Activated CD4-positive, alpha-beta T cell treated with anti-CD3 and anti-CD28 coated beads, Interleukin-2, amount 10 ng/mL, durations not matched to agents 7 days and 5 days (primary cell): Measurements from ENCODE around the gene MBD4. TPM values are rescaled to one million over a fixed set of nuclear protein-coding genes. Genes with fewer than 3 reads are reported as not detected.

ENCODE experiments used
- CTCF ChIA-PET: fragments of 350-600 bp; sonication (Branson Sonifier 250); formaldehyde crosslinking; loops from one replicate; lab custom pipeline; 2021; ENCODE audit warnings: antibody characterized with exemption; lab: Charles Lee
- POLR2A ChIA-PET: fragments of 350-600 bp; sonication (Branson Sonifier 250); formaldehyde crosslinking; loops from one replicate; lab custom pipeline; 2021; ENCODE audit warnings: antibody characterized with exemption; lab: Charles Lee
- DNase-seq: peaks from one replicate; pipeline ENCODE4 v3.0.0-alpha.2; 2020
- H3K27ac Mint-ChIP-seq: one replicate; pipeline ENCODE4 v1.8.0; 2021; ENCODE audit warnings: mild to moderate bottlenecking, moderate library complexity, mixed read lengths
- H3K27me3 Mint-ChIP-seq: one replicate; pipeline ENCODE4 v1.8.0; 2021; ENCODE audit warnings: mixed read lengths
- H3K36me3 Mint-ChIP-seq: one replicate; pipeline ENCODE4 v1.8.0; 2021; ENCODE audit warnings: low read depth, mixed read lengths
- H3K4me1 Mint-ChIP-seq: one replicate; pipeline ENCODE4 v1.8.0; 2021; ENCODE audit warnings: mixed read lengths
- H3K4me3 Mint-ChIP-seq: one replicate; pipeline ENCODE4 v1.8.0; 2021; ENCODE audit warnings: mild to moderate bottlenecking, moderate library complexity, mixed read lengths
- H3K9me3 Mint-ChIP-seq: one replicate; pipeline ENCODE4 v1.8.0; 2021; ENCODE audit warnings: mixed read lengths
- total RNA-seq, 2 experiments: library from RNA; stranded (reverse); gene quantifications; one replicate each; pipeline ENCODE4 v1.2.3, GENCODE V29; 2021

The MBD4 gene
- total RNA-seq, 2 experiments from 2014 or later, result 47.9 to 50.6 TPM

DNA sequence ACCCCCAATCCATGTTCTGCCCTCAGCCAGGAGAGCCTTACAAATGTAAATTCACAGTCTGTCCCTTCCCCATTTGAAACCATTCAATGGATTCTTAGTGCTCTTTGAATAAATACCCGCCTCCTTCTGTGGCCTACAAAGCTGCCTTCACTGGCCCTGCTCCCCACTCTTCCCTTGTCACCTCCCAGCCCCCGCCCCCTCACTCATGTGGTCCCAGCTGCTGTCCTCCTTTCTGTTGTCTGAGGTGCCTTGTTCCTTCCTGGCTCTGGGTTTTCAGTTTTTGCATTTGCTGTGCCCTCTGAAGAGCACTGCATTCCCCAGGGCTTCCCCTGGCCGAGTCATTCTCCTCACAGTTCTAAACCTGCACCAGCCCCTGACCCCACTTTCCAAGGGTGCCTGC lies 14.5 kb downstream of the MBD4 start:
- Mint-ChIP-seq H3K36me3 (peaks cover 7% of the 10 kb centered on the region), H3K27ac (no peak overlapping the region), H3K9me3 (peaks cover 7% of the 10 kb centered on the region), H3K4me1 (peaks cover 32% of the 10 kb centered on the region), H3K27me3 (peaks cover 5% of the 10 kb centered on the region), H3K4me3 (no peak overlapping the region)
- DNase-seq, result no peak
- ChIA-PET POLR2A (interaction anchor here (0.6 kb wide), 1 partner anchor 325 kb away, joined by 4 read pairs; no protein-coding TSS in a partner anchor), CTCF (interaction anchor here (0.5 to 3.5 kb wide), 4 partner anchors 15 to 1800 kb away, joined by 3 to 20 read pairs (median 6); partner anchors contain the start of genes IFT122 and MBD4)

DNA sequence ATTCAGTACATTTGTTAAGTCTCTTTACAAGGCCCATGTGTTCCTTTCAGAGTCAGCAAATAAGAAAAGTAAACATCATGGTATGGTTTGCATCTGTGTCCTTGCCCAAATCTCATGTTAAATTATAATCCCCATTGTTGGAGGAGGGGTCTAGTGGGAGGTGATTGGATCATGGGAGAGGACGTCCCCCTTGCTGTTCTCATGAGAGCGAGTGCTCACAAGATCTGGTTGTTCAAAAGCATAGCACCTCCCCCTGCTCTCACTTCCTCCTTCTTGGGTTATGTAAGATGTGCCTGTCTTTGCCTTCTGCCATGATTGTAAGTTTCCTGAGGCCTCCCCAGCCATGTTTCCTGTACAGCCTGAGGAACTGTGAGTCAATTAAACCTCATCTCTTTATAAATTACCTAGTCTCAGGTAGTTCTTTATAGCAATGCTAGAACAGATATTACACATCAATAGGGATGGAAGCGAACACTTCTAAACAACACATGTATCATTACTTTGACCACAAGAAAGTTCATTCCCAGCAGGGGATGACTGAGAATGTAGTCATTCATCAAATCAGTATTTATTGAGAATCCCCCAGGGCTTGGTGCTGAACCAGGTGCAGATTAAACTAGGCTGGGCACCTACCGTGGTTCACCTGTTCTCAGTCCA lies 15.4 kb downstream of the MBD4 start:
- CTCF ChIA-PET, result interaction anchor here (1.3 kb wide), 1 partner anchor 21 kb away, joined by 3 read pairs; no protein-coding TSS in a partner anchor
- Mint-ChIP-seq H3K27me3 (peaks cover 5% of the 10 kb centered on the region), H3K36me3 (peaks cover 4% of the 10 kb centered on the region), H3K4me3 (no peak overlapping the region), H3K9me3 (peaks cover 7% of the 10 kb centered on the region), H3K4me1 (peaks cover 24% of the 10 kb centered on the region), H3K27ac (no peak overlapping the region)
- POLR2A ChIA-PET, result interaction anchor here (0.6 kb wide), 1 partner anchor 605 kb away, joined by 3 read pairs; no protein-coding TSS in a partner anchor
- no peak for DNase-seq

DNA sequence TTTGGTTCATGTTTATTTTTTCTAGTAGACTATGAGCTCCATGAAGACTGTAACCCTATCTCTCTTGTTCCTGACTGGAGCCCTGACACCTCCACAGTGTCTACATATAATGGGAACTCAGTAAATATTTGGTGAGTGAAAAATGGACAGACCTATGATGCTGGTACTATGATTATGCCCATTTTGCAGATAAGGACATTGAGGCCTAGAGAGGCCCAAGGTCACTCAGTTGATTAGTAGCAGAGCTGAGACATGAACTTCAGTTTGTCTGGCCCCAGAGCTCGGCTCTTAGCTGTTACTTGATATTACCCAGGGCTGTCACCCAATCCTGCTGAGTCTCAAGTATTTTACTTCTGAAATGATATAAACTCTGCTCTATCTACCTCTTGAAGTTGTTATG lies 16.9 kb downstream of the MBD4 start:
- ChIA-PET CTCF (interaction anchor here (1.3 kb wide), 2 partner anchors 20 to 21 kb away, joined by 3 read pairs; no protein-coding TSS in a partner anchor), POLR2A (no interaction called here)
- Mint-ChIP-seq H3K4me1 (peaks cover 10% of the 10 kb centered on the region), H3K9me3 (peaks cover 7% of the 10 kb centered on the region), H3K27me3 (peaks cover 5% of the 10 kb centered on the region), H3K4me3 (no peak overlapping the region), H3K27ac (no peak overlapping the region), H3K36me3 (no peaks in the 10 kb centered on the region)
- DNase-seq, result no peak

DNA sequence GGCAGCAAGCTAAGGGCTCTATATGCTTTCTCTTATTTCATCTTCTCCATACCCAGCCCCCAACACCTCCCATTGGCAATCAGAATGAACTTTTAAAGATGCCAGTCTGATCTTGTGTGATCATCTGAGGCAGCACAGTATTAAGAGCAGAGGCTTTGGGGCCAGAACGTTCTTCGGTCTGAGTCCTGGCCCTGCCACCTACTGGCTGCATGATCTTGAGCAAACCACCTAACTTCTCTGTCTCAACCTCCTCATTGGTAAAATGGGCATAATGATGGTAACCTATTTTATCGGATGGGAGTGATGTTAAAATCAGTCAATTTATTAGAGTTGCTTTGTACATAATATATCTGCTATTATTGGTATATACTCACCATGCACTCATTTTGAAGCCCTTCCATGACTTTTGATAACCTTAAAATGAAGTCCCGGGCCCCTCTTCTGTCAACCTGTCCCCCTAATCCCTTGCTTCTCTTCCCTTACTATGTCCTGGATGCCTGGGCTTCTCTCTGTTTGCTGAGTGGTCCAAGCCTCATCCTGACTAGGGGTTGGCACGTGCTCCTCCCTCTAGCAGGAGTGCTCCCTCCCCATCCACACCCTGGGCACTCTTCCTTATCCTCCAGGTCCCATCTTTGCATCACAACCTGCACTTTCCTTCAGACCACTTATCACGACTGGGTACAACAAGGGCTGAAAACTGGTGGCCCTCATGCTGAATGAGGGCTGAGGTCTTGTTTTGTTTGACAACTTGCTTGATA lies 17.6 kb downstream of the MBD4 start:
- H3K27ac Mint-ChIP-seq, result no peak overlapping the region
- CTCF ChIA-PET, result interaction anchor here (1.3 kb wide), 1 partner anchor 21 kb away, joined by 3 read pairs; no protein-coding TSS in a partner anchor
- no peak for DNase-seq
- no peaks in the 10 kb centered on the region for H3K36me3 Mint-ChIP-seq
- H3K4me1 Mint-ChIP-seq, result peaks cover 6% of the 10 kb centered on the region
- POLR2A ChIA-PET, result no interaction called here
- no peak overlapping the region for H3K4me3 Mint-ChIP-seq
- H3K9me3 Mint-ChIP-seq, result peaks cover 7% of the 10 kb centered on the region
- H3K27me3 Mint-ChIP-seq, result peaks cover 1% of the 10 kb centered on the region

DNA sequence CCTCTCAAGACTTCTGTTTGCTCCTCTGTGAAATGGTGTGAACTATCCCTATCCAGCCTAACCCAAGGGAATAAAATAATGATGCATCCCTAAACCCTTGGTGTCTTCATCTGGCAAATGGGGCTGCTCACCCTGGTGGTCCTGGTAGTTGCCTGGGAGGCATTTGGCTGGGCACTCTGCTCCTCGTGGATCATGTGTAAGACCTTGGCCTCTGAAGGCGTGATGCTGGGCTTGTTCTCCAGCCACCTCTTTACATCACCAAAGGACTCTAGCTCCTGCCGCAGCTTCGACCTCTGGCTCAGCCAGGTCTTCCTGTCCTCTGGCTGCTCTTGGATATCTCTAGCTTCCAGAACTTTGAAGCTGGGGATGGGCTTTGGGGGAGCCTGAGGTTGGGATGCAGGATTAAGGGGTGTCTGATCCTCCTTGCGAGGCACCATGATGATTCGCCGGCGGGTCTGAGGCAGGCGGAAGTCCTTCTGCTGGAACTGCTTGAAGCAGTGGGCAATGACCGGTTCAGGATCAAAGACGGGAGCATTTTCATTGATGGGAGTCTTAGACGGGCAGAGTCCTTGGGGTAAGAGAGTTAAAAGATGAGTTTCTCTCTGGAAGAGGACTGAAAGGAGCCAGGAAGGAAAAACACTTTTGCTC lies 18.4 kb downstream of the MBD4 start:
- POLR2A ChIA-PET, result no interaction called here
- DNase-seq, result no peak
- H3K4me3 Mint-ChIP-seq, result no peak overlapping the region
- H3K27ac Mint-ChIP-seq, result no peak overlapping the region
- CTCF ChIA-PET, result no interaction called here
- H3K27me3 Mint-ChIP-seq, result no peaks in the 10 kb centered on the region
- H3K36me3 Mint-ChIP-seq, result no peaks in the 10 kb centered on the region
- peaks cover 6% of the 10 kb centered on the region for H3K4me1 Mint-ChIP-seq
- H3K9me3 Mint-ChIP-seq, result peaks cover 7% of the 10 kb centered on the region

DNA sequence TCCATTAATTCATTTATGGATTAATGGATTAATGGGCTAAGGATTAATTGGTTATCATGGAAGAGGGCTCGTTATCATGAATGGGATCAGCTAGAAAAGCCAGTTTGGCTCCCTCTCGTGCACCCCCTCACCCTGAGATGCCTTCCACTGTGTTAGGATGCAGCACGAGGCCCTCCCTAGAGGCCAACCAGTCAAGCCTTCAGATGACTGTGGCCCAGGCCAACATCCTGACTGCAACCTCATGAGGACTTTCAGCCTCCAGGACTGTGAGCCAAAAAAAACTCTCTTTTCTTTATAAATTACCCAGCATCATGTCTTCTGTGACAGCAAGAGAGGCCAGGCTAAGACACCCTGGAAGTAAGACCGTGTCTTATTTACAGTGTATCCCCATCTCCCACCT lies 20.3 kb downstream of the MBD4 start:
- Mint-ChIP-seq H3K4me3 (no peak overlapping the region), H3K27me3 (no peaks in the 10 kb centered on the region), H3K36me3 (no peaks in the 10 kb centered on the region), H3K27ac (no peak overlapping the region), H3K9me3 (peaks cover 6% of the 10 kb centered on the region), H3K4me1 (peaks cover 5% of the 10 kb centered on the region)
- ChIA-PET POLR2A (no interaction called here), CTCF (interaction anchor here (0.8 to 1.0 kb wide), 2 partner anchors 10 to 20 kb away, joined by 3 to 4 read pairs; no protein-coding TSS in a partner anchor)
- no peak for DNase-seq

DNA sequence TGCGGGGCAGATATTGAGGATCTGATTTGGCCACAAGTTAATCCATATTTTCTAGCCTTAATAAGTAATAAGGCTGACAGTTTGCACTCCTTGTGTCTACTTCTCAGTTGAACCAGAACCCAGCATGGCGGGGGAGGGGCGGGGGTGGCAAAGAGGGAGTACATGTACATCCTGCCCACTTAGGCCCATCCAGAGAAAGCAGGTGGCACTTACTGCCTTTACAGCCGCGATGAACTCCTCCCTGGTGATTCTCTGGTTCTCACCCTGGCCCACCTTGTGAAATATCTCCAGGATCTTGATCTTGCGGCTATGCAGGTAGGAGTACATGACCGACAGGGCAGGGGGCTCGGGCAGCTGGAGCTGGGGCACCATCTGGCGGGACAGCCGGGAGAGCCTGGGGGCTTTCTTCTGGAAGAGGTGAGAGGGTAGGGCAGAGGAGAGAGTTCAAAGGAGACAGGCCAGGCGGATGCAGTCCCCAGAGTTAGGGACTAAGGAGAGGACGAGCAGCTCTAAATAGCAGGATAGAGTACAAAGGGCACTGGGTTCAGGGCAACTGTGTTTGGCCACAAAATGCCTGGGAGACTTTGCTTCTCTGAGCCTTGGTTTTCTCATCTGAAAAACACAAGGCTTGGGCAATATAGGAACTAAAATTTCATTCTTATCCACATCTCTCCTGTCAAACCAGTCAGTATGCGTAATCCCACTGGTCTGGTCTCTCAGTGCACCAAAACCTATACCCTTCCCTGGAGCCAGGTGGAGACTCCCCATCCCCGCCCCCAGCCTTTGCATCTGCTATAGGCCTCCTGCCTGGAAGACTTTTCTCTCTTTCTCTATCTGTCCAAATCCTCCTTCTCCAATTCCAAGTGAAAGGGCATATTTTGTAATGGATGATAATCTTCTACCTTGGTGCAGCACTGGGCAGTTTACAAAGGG lies 21.4 kb downstream of the MBD4 start:
- no peak overlapping the region for H3K27ac Mint-ChIP-seq
- peaks cover 2% of the 10 kb centered on the region for H3K9me3 Mint-ChIP-seq
- ChIA-PET CTCF (interaction anchor here (0.8 to 1.3 kb wide), 3 partner anchors 11 to 102 kb away, joined by 3 read pairs; a partner anchor contains a TSS), POLR2A (interaction anchor here (1.4 kb wide), 1 partner anchor 22 kb away, joined by 3 read pairs; the partner anchor contains the start of genes IFT122 and MBD4)
- H3K4me3 Mint-ChIP-seq, result no peak overlapping the region
- no peaks in the 10 kb centered on the region for H3K4me1 Mint-ChIP-seq
- DNase-seq, result no peak
- H3K27me3 Mint-ChIP-seq, result no peaks in the 10 kb centered on the region
- no peaks in the 10 kb centered on the region for H3K36me3 Mint-ChIP-seq

DNA sequence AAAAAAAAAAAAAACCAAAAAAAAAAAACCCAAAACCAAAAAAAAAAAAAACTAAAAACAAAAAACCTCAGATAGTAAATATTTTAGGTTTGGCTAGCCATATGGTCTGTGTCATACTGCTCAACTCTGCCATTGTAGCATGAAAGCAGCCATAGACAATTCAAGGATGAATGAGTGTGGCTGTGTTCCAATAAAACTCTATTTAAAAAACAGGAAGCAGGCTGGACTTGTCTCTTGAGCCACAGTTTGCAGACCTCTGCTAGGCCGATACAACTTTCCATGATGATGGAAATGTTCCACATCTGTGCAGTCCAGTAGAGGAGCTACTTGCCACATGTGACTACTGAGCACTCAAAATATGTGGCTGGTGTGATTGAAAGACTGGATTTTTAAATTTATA lies 22.4 kb downstream of the MBD4 start:
- ChIA-PET POLR2A (interaction anchor here (1.4 kb wide), 1 partner anchor 23 kb away, joined by 3 read pairs; the partner anchor contains the start of genes IFT122 and MBD4), CTCF (interaction anchor here (0.8 to 1.3 kb wide), 2 partner anchors 13 to 101 kb away, joined by 3 read pairs; a partner anchor contains a TSS)
- no peaks in the 10 kb centered on the region for H3K36me3 Mint-ChIP-seq
- H3K27me3 Mint-ChIP-seq, result no peaks in the 10 kb centered on the region
- peaks cover 2% of the 10 kb centered on the region for H3K9me3 Mint-ChIP-seq
- DNase-seq, result no peak
- no peak overlapping the region for H3K27ac Mint-ChIP-seq
- H3K4me3 Mint-ChIP-seq, result no peak overlapping the region
- H3K4me1 Mint-ChIP-seq, result no peaks in the 10 kb centered on the region

DNA sequence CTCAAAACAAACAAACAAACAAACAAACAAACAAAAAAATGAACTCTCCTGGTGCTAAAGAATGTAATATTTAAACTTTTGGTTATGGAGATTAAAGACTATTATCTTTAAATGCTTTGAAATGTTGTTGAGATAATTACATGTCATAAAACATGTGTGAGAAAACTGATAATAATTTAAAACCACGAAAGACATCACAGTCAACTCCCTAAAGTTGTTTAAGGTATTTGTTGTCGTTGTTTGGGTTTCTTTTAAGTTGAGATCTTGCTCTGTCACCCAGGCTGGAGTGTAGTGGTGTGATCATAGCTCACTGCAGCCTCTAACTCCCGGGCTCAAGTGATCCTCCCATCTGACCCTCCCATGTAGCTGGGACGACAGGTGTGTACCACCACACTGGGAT lies 23.3 kb downstream of the MBD4 start:
- CTCF ChIA-PET, result interaction anchor here (1.0 to 5.3 kb wide), 2 partner anchors 16 to 19 kb away, joined by 3 to 25 read pairs; no protein-coding TSS in a partner anchor

DNA sequence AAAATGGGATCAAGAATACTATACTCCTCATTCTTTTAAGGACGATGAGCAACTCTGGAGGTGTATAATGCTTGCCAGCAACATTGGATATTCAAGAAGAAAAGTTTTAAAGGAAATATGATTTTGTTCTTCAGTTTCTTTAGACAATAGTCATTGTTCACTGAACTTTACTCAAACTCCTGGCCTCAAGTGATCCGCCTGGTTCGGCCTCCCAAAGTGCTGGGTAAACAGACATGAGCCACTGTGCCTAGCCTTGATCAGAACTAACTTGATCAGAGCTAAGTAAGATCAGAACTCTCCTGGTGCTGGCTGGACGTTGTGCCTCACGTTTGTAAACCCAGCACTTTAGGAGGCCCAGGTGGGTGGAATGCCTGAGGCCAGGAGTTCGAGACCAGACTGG lies 23.9 kb downstream of the MBD4 start:
- POLR2A ChIA-PET, result no interaction called here

More for the DNA sequence above, 23.3 kb downstream of the MBD4 start:
- Mint-ChIP-seq H3K27me3 (no peaks in the 10 kb centered on the region), H3K9me3 (peaks cover 2% of the 10 kb centered on the region), H3K4me3 (no peak overlapping the region), H3K27ac (no peak overlapping the region), H3K36me3 (no peaks in the 10 kb centered on the region), H3K4me1 (no peaks in the 10 kb centered on the region)
- no peak for DNase-seq
- POLR2A ChIA-PET, result no interaction called here

DNA sequence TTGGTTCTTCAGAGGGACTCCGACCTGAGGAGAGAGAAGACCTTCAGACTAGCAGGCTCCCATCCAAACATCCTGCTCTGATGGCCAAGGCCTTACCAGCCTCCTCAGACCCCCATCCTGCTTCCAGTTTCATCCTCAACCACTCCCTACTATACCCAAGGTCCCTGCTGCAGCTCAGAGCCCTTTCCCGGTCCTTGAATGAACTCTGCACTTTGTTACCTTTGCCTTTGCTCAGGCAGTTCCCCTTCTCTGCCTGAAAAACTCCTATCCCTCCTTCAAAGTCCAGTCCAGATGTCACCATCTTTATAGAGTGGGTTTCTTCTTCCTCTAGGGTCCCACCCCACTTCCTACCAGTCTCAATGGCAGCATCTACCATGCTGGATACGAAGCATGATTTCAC lies 24.4 kb downstream of the MBD4 start:
- no peaks in the 10 kb centered on the region for H3K36me3 Mint-ChIP-seq
- ChIA-PET POLR2A (no interaction called here), CTCF (interaction anchor here (5.3 kb wide), 1 partner anchor 15 kb away, joined by 25 read pairs; no protein-coding TSS in a partner anchor)
- no peaks in the 10 kb centered on the region for H3K27me3 Mint-ChIP-seq
- no peak for DNase-seq
- no peak overlapping the region for H3K27ac Mint-ChIP-seq
- no peak overlapping the region for H3K4me3 Mint-ChIP-seq
- H3K4me1 Mint-ChIP-seq, result no peaks in the 10 kb centered on the region
- H3K9me3 Mint-ChIP-seq, result no peaks in the 10 kb centered on the region

More for the DNA sequence above, 23.9 kb downstream of the MBD4 start:
- DNase-seq, result no peak
- no peak overlapping the region for H3K27ac Mint-ChIP-seq
- CTCF ChIA-PET, result interaction anchor here (1.0 to 5.3 kb wide), 2 partner anchors 15 to 19 kb away, joined by 3 to 25 read pairs; no protein-coding TSS in a partner anchor
- H3K27me3 Mint-ChIP-seq, result no peaks in the 10 kb centered on the region
- no peaks in the 10 kb centered on the region for H3K4me1 Mint-ChIP-seq
- H3K4me3 Mint-ChIP-seq, result no peak overlapping the region
- H3K36me3 Mint-ChIP-seq, result no peaks in the 10 kb centered on the region
- peaks cover under 1% of the 10 kb centered on the region for H3K9me3 Mint-ChIP-seq
